CD14-positive monocyte (primary cell): ENCODE data around the gene TMEM220. TPM values are rescaled to one million over a fixed set of nuclear protein-coding genes. Genes with fewer than 3 reads are reported as not detected.

ENCODE experiments used
- DNase-seq, 3 donors: peaks; one replicate each; pipeline ENCODE4 v3.0.0-alpha.2; 2011 to 2022
- H2AFZ ChIP-seq: 2 replicates; pipeline ENCODE4 v1.6.0; 2012; ENCODE audit warnings: mild to moderate bottlenecking, low read depth, low read length, inconsistent platforms; ENCODE audit not compliant: insufficient read depth, poor library complexity, severe bottlenecking
- H3K27ac ChIP-seq, 2 donors: 1 replicate in 1 of 2; 2 replicates in 1 of 2; pipeline ENCODE4 v1.5.1; 2012 to 2013; ENCODE audit warnings: low read length in 2 of 2, control low read depth in 1 of 2, inconsistent platforms in 1 of 2, low read depth in 1 of 2, mild to moderate bottlenecking in 1 of 2
- H3K27me3 ChIP-seq, 2 donors: one replicate each; pipeline versions ENCODE4 v1.6.0 to v1.6.1; 2011 to 2013; ENCODE audit warnings: low read length in 2 of 2; ENCODE audit not compliant: control insufficient read depth in 2 of 2, insufficient read depth in 2 of 2
- H3K36me3 ChIP-seq, 2 donors: replicated peaks in 1 of 2; 1 replicate in 1 of 2; 2 replicates in 1 of 2; pipeline versions ENCODE4 v1.5.1 to v1.6.1; 2012 to 2013; ENCODE audit warnings: low read length in 2 of 2, control low read depth in 1 of 2, inconsistent platforms in 1 of 2, mild to moderate bottlenecking in 1 of 2; ENCODE audit not compliant: insufficient read depth in 2 of 2, control insufficient read depth in 1 of 2
- H3K4me1 ChIP-seq, 2 donors: 1 replicate in 1 of 2; 2 replicates in 1 of 2; pipeline versions ENCODE4 v1.5.1 to v1.6.1; 2012 to 2013; ENCODE audit warnings: low read length in 2 of 2, control low read depth in 1 of 2, inconsistent platforms in 1 of 2, mild to moderate bottlenecking in 1 of 2, moderate library complexity in 1 of 2; ENCODE audit not compliant: insufficient read depth in 2 of 2, control insufficient read depth in 1 of 2
- H3K4me2 ChIP-seq: replicated peaks from 2 replicates; pipeline ENCODE3; 2012; ENCODE audit warnings: low read length, moderate library complexity, mild to moderate bottlenecking; ENCODE audit not compliant: poor library complexity, severe bottlenecking; ENCODE audit errors: extremely low read depth
- H3K4me3 ChIP-seq, 3 experiments: fragments of 200-600 bp in 1 of 3; sonication (generic) in 1 of 3; replicated peaks in 1 of 3; 1 replicate in 2 of 3; 2 replicates in 1 of 3; pipeline ENCODE4 v1.5.1; 2011 to 2013; ENCODE audit warnings: low read length in 3 of 3, mild to moderate bottlenecking in 3 of 3, control low read depth in 2 of 3, low read depth in 2 of 3, inconsistent platforms in 1 of 3, moderate library complexity in 1 of 3
- H3K79me2 ChIP-seq: 2 replicates; pipeline ENCODE4 v1.6.0; 2012; ENCODE audit warnings: mild to moderate bottlenecking, control low read depth, inconsistent platforms, low read length, moderate library complexity; ENCODE audit not compliant: insufficient read depth
- H3K9ac ChIP-seq: 2 replicates; pipeline ENCODE4 v1.6.0; 2017; ENCODE audit warnings: low read length, mild to moderate bottlenecking; ENCODE audit not compliant: insufficient read depth, poor library complexity, severe bottlenecking
- H3K9me3 ChIP-seq, 2 donors: replicated peaks in 1 of 2; 1 replicate in 1 of 2; 2 replicates in 1 of 2; pipeline versions ENCODE4 v1.5.1 to v1.6.1; 2012 to 2013; ENCODE audit warnings: low read length in 2 of 2, control low read depth in 1 of 2; ENCODE audit not compliant: control insufficient read depth in 1 of 2, insufficient read depth in 1 of 2
- H4K20me1 ChIP-seq: 2 replicates; pipeline ENCODE4 v1.6.0; 2012; ENCODE audit warnings: mild to moderate bottlenecking, low read length, control low read depth, moderate library complexity; ENCODE audit not compliant: insufficient read depth
- H3K27ac Mint-ChIP-seq, 7 donors: one replicate each; pipeline ENCODE4 v1.8.0; 2020; ENCODE audit warnings: mild to moderate bottlenecking in 7 of 7, mixed read lengths in 7 of 7, moderate library complexity in 6 of 7, inconsistent platforms in 2 of 7
- H3K27me3 Mint-ChIP-seq, 3 donors: one replicate each; pipeline ENCODE4 v1.8.0; 2021 to 2022; ENCODE audit warnings: low read depth in 3 of 3, mild to moderate bottlenecking in 3 of 3, mixed read lengths in 3 of 3, moderate library complexity in 3 of 3, inconsistent platforms in 1 of 3
- H3K36me3 Mint-ChIP-seq, 2 donors: one replicate each; pipeline ENCODE4 v1.8.0; 2020; ENCODE audit warnings: mixed read lengths in 2 of 2, inconsistent platforms in 1 of 2, mild to moderate bottlenecking in 1 of 2
- H3K4me1 Mint-ChIP-seq: one replicate; pipeline ENCODE4 v1.8.0; 2020; ENCODE audit warnings: mild to moderate bottlenecking, mixed read lengths
- H3K4me3 Mint-ChIP-seq, 2 donors: one replicate each; pipeline ENCODE4 v1.8.0; 2020; ENCODE audit warnings: mild to moderate bottlenecking in 2 of 2, mixed read lengths in 2 of 2, moderate library complexity in 1 of 2
- H3K9me3 Mint-ChIP-seq, 7 donors: one replicate each; pipeline ENCODE4 v1.8.0; 2020 to 2022; ENCODE audit warnings: mixed read lengths in 7 of 7, mild to moderate bottlenecking in 6 of 7, moderate library complexity in 6 of 7, inconsistent platforms in 2 of 7
- WGBS: methylation state at CpG from one replicate; pipeline ENCODE4 v1.1.5; 2013; ENCODE audit warnings: missing lambda C conversion rate; ENCODE audit not compliant: insufficient coverage; 5-methylcytosine and 5-hydroxymethylcytosine counted together
- intact Hi-C, 2 donors: fragments of 100-400 bp; cut with micrococcal nuclease; formaldehyde crosslinking; loops; one replicate each; pipeline versions ENCODE4 v1.15.0 to v1.15.1; 2023
- polyA plus RNA-seq, 3 donors: library from polyadenylated mRNA; depleted of rRNA in 1 of 3; unstranded in 2 of 3; stranded (reverse) in 1 of 3; fragments of 300-500 nt in 2 of 3; fragments of >200 nt in 1 of 3; fragmentation: Illumina TruSeq in 2 of 3; gene quantifications; 1 replicate in 2 of 3; 2 replicates in 1 of 3; pipeline ENCODE4 v1.2.3, GENCODE V29; 2012 to 2021
- TF ChIP-seq, protein P1 (sequence below): fragments of 200-600 bp; IDR thresholded peaks from one replicate; pipeline ENCODE4 v1.8.0; 2022; ENCODE audit warnings: antibody characterized with exemption, mild to moderate bottlenecking

The TMEM220 gene
- polyA plus RNA-seq, 3 donors: 0.33 to 4.8 (median 1.1) TPM

DNA sequence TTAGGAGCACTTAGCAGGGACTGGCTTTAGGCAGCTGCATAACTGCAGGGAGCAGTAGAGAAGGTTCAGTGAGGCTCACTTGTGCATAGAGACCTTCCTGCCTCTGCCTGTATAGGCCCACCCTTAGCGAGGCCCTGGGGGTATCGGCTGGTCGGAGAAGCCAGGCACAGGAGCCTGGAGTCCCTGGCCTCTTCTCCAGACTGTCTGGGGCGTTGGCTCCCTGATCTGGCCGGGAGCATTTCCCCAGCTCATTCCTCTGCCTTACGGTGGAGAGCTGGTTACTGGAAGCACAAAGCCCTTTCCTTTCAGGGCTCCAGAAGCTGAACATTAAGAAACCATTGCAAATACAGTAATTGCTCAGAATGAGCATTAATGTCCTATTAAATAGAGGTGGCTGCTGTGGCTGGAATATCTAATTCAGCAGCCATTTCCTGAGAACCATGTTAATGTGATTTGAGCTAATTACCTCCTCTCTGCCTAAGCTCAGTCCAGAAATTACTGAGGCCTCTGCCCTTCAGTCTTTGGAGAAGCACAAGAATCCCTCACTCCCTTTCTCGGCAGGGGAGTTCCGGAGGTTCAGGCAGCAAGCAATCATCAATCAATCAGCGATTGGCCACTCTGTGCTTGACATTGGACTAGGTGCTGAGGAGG lies 18.8 kb upstream of the TMEM220 start:
- DNase-seq: no peak
- intact Hi-C loops: no loop called here
- no peaks in the 10 kb centered on the region for H3K9me3 Mint-ChIP-seq
- TF ChIP-seq, protein P1, sequence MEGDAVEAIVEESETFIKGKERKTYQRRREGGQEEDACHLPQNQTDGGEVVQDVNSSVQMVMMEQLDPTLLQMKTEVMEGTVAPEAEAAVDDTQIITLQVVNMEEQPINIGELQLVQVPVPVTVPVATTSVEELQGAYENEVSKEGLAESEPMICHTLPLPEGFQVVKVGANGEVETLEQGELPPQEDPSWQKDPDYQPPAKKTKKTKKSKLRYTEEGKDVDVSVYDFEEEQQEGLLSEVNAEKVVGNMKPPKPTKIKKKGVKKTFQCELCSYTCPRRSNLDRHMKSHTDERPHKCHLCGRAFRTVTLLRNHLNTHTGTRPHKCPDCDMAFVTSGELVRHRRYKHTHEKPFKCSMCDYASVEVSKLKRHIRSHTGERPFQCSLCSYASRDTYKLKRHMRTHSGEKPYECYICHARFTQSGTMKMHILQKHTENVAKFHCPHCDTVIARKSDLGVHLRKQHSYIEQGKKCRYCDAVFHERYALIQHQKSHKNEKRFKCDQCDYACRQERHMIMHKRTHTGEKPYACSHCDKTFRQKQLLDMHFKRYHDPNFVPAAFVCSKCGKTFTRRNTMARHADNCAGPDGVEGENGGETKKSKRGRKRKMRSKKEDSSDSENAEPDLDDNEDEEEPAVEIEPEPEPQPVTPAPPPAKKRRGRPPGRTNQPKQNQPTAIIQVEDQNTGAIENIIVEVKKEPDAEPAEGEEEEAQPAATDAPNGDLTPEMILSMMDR: no peak
- H3K9ac ChIP-seq: no peak overlapping the region
- H3K4me3 Mint-ChIP-seq: no peak overlapping the region
- no peak overlapping the region for H3K4me2 ChIP-seq
- no peaks in the 10 kb centered on the region for H3K36me3 ChIP-seq
- H3K36me3 Mint-ChIP-seq: no peaks in the 10 kb centered on the region
- no peaks in the 10 kb centered on the region for H3K27me3 ChIP-seq
- H3K79me2 ChIP-seq: no peaks in the 10 kb centered on the region
- H2AFZ ChIP-seq: no peak overlapping the region
- peaks cover 1 to 6% (median 3%) of the 10 kb centered on the region in 3 donors for H3K27me3 Mint-ChIP-seq
- H3K27ac Mint-ChIP-seq: no peak overlapping the region
- no peaks in the 10 kb centered on the region for H4K20me1 ChIP-seq
- H3K4me1 ChIP-seq: no peaks in the 10 kb centered on the region
- H3K27ac ChIP-seq: no peak overlapping the region
- no peaks in the 10 kb centered on the region for H3K9me3 ChIP-seq
- no peak overlapping the region for H3K4me3 ChIP-seq
- peaks cover 4% of the 10 kb centered on the region for H3K4me1 Mint-ChIP-seq
- 70% methylated on average over 6 of the region's 9 CpGs for WGBS

DNA sequence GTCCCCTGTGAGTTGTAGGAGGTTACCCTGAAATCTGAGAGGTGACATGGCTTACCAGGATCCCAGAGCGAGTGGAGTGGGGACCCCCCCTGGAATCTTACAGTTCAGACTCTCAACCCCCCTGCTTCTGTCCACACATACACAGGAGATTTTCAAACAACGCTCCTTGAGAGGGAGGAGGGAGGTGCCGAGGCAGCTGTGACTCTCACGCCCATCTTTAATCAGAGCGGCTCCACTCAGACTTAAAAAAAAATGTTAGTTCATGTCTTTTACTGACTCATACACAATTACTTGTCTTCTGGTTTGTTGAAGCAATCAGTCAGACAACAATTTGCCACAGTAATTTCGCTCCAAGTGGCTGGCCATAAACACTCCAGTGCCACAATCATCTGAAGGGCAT lies 15.4 kb upstream of the TMEM220 start:
- intact Hi-C loops: no loop called here
- Mint-ChIP-seq H3K36me3 (no peaks in the 10 kb centered on the region), H3K27ac (no peak overlapping the region), H3K4me1 (no peaks in the 10 kb centered on the region), H3K4me3 (no peak overlapping the region), H3K27me3 (peaks cover 1 to 4% (median 2%) of the 10 kb centered on the region in 3 donors), H3K9me3 (no peaks in the 10 kb centered on the region)
- H3K36me3 ChIP-seq: no peaks in the 10 kb centered on the region
- H3K9ac ChIP-seq: no peak overlapping the region
- WGBS: 100% methylated on average over 1 of the region's 6 CpGs
- no peaks in the 10 kb centered on the region for H3K27me3 ChIP-seq
- TF ChIP-seq, protein P1: no peak
- no peak overlapping the region for H3K4me2 ChIP-seq
- H3K4me1 ChIP-seq: no peaks in the 10 kb centered on the region
- DNase-seq: no peak
- H3K9me3 ChIP-seq: no peaks in the 10 kb centered on the region
- no peaks in the 10 kb centered on the region for H3K79me2 ChIP-seq
- no peak overlapping the region for H2AFZ ChIP-seq
- H4K20me1 ChIP-seq: no peaks in the 10 kb centered on the region
- no peak overlapping the region for H3K27ac ChIP-seq
- H3K4me3 ChIP-seq: no peak overlapping the region
